Hepatocyte (in vitro differentiated cells): ENCODE measurements around the gene ROR2.

Experiments used
- EZH2 ChIP-seq: fragments of 200-600 bp; sonication (generic); IDR thresholded peaks from 2 replicates; pipeline ENCODE4 v1.6.1; 2016; ENCODE audit warnings: antibody characterized with exemption, mild to moderate bottlenecking, borderline replicate concordance
- EZH2phosphoT487 ChIP-seq: fragments of 200-600 bp; sonication (generic); IDR thresholded peaks from one replicate; pipeline ENCODE4 v1.6.1; 2018; ENCODE audit warnings: antibody characterized with exemption, mild to moderate bottlenecking, low read depth, moderate library complexity; ENCODE audit not compliant: unreplicated experiment, severe bottlenecking
- TF ChIP-seq, protein P1 (sequence below): fragments of 200-600 bp; sonication (generic); IDR thresholded peaks from 2 replicates; pipeline ENCODE4 v1.5.1; 2016; ENCODE audit warnings: antibody characterized with exemption, mild to moderate bottlenecking; ENCODE audit not compliant: poor library complexity

DNA sequence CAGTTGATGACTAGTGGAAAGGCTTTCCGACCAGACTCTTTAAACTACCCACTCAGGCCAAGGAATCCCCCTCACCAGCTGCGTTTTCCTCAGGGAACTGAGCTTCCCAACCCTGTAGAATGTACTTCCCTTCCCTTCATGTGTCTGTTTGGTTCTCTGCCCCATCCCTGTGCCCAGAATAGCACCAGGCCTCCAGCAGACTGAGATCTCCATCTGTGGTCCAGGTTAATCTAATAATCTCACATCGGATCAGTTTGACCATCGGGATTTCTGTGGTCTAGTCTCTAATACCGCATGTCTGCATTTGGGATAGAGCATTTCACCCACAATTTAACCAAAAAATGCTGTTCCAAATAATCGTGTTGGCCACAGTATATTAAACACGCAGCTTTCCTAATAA, 237.2 kb downstream of the ROR2 start:
- TF ChIP-seq EZH2phosphoT487 (no peak), EZH2 (no peak)
- TF ChIP-seq, protein P1, sequence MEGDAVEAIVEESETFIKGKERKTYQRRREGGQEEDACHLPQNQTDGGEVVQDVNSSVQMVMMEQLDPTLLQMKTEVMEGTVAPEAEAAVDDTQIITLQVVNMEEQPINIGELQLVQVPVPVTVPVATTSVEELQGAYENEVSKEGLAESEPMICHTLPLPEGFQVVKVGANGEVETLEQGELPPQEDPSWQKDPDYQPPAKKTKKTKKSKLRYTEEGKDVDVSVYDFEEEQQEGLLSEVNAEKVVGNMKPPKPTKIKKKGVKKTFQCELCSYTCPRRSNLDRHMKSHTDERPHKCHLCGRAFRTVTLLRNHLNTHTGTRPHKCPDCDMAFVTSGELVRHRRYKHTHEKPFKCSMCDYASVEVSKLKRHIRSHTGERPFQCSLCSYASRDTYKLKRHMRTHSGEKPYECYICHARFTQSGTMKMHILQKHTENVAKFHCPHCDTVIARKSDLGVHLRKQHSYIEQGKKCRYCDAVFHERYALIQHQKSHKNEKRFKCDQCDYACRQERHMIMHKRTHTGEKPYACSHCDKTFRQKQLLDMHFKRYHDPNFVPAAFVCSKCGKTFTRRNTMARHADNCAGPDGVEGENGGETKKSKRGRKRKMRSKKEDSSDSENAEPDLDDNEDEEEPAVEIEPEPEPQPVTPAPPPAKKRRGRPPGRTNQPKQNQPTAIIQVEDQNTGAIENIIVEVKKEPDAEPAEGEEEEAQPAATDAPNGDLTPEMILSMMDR = no peak
